Ishikawa (cell line): ENCODE results near the gene SLC4A3.

Experiments used
- CEBPB ChIP-seq: IDR thresholded peaks from 2 replicates; pipeline ENCODE4 v1.6.1; 2012
- CREB1 ChIP-seq: IDR thresholded peaks from 2 replicates; pipeline ENCODE4 v1.6.1; 2012; ENCODE audit warnings: low read depth
- EGR1 ChIP-seq: IDR thresholded peaks from 2 replicates; pipeline ENCODE4 v1.6.1; 2012
- EP300 ChIP-seq: IDR thresholded peaks from 2 replicates; pipeline ENCODE4 v1.6.1; 2012; ENCODE audit warnings: borderline replicate concordance
- FOXM1 ChIP-seq: IDR thresholded peaks from 2 replicates; pipeline ENCODE4 v1.6.1; 2012; ENCODE audit warnings: low read depth, borderline replicate concordance
- MAX ChIP-seq: IDR thresholded peaks from 2 replicates; pipeline ENCODE4 v1.6.1; 2012
- NFIC ChIP-seq: IDR thresholded peaks from 2 replicates; pipeline ENCODE4 v1.6.1; 2012
- RAD21 ChIP-seq: IDR thresholded peaks from 2 replicates; pipeline ENCODE4 v1.6.1; 2012; ENCODE audit warnings: low read depth
- REST ChIP-seq: IDR thresholded peaks from 2 replicates; pipeline ENCODE4 v1.6.1; 2012; ENCODE audit warnings: low read depth, mild to moderate bottlenecking
- TAF1 ChIP-seq: IDR thresholded peaks from 2 replicates; pipeline ENCODE4 v1.6.1; 2012; ENCODE audit warnings: low read depth, mild to moderate bottlenecking
- TCF12 ChIP-seq: IDR thresholded peaks from 2 replicates; pipeline ENCODE4 v1.6.1; 2012; ENCODE audit warnings: low read depth
- TEAD4 ChIP-seq: IDR thresholded peaks from 2 replicates; pipeline ENCODE4 v1.6.1; 2012
- USF1 ChIP-seq: IDR thresholded peaks from 2 replicates; pipeline ENCODE4 v1.6.1; 2012
- YY1 ChIP-seq: IDR thresholded peaks from 2 replicates; pipeline ENCODE4 v1.6.1; 2012; ENCODE audit warnings: low read depth
- ZBTB7A ChIP-seq: IDR thresholded peaks from 2 replicates; pipeline ENCODE4 v1.6.1; 2012; ENCODE audit warnings: low read depth

Gene SLC4A3

GRCh38 chr2:219650426-219651248 is 23.2 kb downstream of the SLC4A3 start:
- TF ChIP-seq TCF12 (no peak), NFIC (no peak)

- TF ChIP-seq YY1 = no peak
Measured at GRCh38 chr2:219656526-219656925, 29.1 kb downstream of the SLC4A3 start.

GRCh38 chr2:219658196-219658846 is 30.9 kb downstream of the SLC4A3 start:
- no peak for TF ChIP-seq ZBTB7A
- TF ChIP-seq CEBPB = no peak

GRCh38 chr2:219658874-219659273 is 31.4 kb downstream of the SLC4A3 start:
- TF ChIP-seq USF1 (no peak), CREB1 (no peak), ZBTB7A (no peak), EP300 (no peak), YY1 (no peak), EGR1 (no peak), TAF1 (no peak), TCF12 (no peak), FOXM1 (no peak), CEBPB (no peak), REST (no peak)

GRCh38 chr2:219661197-219661954 is 33.9 kb downstream of the SLC4A3 start:
- TF ChIP-seq RAD21 (no peak), EGR1 (no peak), YY1 (no peak), EP300 (no peak), TEAD4 (no peak), FOXM1 (no peak), ZBTB7A (no peak), NFIC (no peak), CEBPB (no peak), TCF12 (no peak), CREB1 (no peak), USF1 (no peak)

- no peak for TF ChIP-seq TAF1
- TF ChIP-seq ZBTB7A = no peak
- TF ChIP-seq TCF12 = no peak
- no peak for TF ChIP-seq TEAD4
- TF ChIP-seq CEBPB = no peak
- TF ChIP-seq EP300 = no peak
- no peak for TF ChIP-seq MAX
- no peak for TF ChIP-seq YY1
- no peak for TF ChIP-seq NFIC
- no peak for TF ChIP-seq CREB1
- no peak for TF ChIP-seq EGR1
- no peak for TF ChIP-seq USF1
- no peak for TF ChIP-seq RAD21
- TF ChIP-seq REST = no peak
- no peak for TF ChIP-seq FOXM1
Measured at GRCh38 chr2:219661955-219662395, 34.5 kb downstream of the SLC4A3 start.
